ENCODE data around the gene SMARCD2. TPM values are rescaled to one million over a fixed set of nuclear protein-coding genes. Genes with fewer than 3 reads are reported as not detected.

Gene SMARCD2
- total and polyA plus RNA-seq, 2 of the 13 experiments (the other 11 are each of a cell fraction or from before 2014, with no cell fraction given) = 122 to 150 TPM

DNA sequence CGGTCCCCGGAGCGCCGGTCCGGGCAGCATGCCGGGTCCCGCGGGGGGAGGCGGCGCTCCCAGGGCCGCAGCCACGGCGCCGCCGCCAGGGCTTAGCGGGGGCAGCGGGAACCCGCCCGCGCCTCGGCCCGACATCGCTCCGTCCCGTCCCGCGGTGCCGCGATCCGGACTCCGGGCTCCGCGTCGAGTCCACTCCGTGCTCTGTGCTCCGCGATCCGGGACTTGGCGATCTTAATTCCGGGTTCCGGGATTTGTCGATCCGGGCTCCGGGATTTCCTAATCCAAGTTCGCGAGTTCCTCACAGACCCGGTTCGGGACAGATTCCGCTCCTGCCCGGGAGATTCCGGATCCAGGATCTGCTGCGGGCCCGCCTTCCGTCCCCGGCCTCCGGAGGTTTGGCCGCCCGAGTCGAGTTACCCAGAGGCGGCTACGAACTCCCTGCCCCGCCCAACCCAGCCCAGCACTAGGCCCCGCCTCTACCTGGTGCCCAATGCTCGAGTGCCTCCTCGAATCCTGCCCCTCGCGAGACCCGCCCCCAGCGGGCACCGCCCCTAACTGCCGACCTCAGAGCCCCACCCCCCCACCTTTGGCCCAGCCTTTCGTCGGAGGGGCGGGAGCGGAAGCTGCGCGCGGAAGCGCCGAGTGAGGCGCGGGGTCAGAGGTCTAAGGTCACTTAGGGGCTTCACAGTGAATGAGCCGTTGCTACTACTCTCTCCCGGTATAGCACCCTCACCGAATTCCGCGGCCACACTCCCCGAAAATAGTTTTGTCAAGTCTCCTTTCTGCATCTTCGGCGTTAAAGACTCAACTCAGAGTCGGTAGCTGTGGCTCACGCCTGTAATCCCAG, at the start of gene SMARCD2 (continued):
- TF ChIP-seq, protein P1, sequence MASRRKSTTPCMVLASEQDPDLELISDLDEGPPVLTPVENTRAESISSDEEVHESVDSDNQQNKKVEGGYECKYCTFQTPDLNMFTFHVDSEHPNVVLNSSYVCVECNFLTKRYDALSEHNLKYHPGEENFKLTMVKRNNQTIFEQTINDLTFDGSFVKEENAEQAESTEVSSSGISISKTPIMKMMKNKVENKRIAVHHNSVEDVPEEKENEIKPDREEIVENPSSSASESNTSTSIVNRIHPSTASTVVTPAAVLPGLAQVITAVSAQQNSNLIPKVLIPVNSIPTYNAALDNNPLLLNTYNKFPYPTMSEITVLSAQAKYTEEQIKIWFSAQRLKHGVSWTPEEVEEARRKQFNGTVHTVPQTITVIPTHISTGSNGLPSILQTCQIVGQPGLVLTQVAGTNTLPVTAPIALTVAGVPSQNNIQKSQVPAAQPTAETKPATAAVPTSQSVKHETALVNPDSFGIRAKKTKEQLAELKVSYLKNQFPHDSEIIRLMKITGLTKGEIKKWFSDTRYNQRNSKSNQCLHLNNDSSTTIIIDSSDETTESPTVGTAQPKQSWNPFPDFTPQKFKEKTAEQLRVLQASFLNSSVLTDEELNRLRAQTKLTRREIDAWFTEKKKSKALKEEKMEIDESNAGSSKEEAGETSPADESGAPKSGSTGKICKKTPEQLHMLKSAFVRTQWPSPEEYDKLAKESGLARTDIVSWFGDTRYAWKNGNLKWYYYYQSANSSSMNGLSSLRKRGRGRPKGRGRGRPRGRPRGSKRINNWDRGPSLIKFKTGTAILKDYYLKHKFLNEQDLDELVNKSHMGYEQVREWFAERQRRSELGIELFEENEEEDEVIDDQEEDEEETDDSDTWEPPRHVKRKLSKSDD (CRISPR knock-in tag; IDR thresholded peaks at IDR 0.05; ENCODE audit: low read depth) = no peak
- no peak; the same call in 1 of the 2 replicates for TF ChIP-seq MEIS1 (CRISPR knock-in tag; IDR thresholded peaks at IDR 0.05; ENCODE audit: borderline replicate concordance)
- TF ChIP-seq NONO (IDR thresholded peaks at IDR 0.05) = no peak
- peak; percentile 98 for TF ChIP-seq NONO (CRISPR knock-in tag; conservative IDR thresholded peaks at IDR 0.05)
- TF ChIP-seq KMT2B (CRISPR knock-in tag; IDR thresholded peaks at IDR 0.05) = peak; percentile 90
- TF ChIP-seq POLR2G (IDR thresholded peaks at IDR 0.05; ENCODE audit: low read depth, low read length) = peak; percentile 88
- TF ChIP-seq GZF1 (CRISPR knock-in tag; IDR thresholded peaks at IDR 0.05) = peak; percentile 76
- TF ChIP-seq HOXD1 (CRISPR knock-in tag; IDR thresholded peaks at IDR 0.05) = peak; percentile 95
- TF ChIP-seq EEA1 (CRISPR knock-in tag; IDR thresholded peaks at IDR 0.05; ENCODE audit: borderline replicate concordance) = peak; percentile 90
- peak; percentile 45 for TF ChIP-seq ZSCAN25 (CRISPR knock-in tag; IDR thresholded peaks at IDR 0.05)
- peak; percentile 98 for TF ChIP-seq ZNF773 (CRISPR knock-in tag; IDR thresholded peaks at IDR 0.05; ENCODE audit: borderline replicate concordance)
- peak; percentile 98 for TF ChIP-seq TARDBP (CRISPR knock-in tag; IDR thresholded peaks at IDR 0.05)
- TF ChIP-seq ZNF431 (CRISPR knock-in tag; IDR thresholded peaks at IDR 0.05; ENCODE audit: borderline replicate concordance, low read depth) = peak; percentile 98
- TF ChIP-seq, protein P2, sequence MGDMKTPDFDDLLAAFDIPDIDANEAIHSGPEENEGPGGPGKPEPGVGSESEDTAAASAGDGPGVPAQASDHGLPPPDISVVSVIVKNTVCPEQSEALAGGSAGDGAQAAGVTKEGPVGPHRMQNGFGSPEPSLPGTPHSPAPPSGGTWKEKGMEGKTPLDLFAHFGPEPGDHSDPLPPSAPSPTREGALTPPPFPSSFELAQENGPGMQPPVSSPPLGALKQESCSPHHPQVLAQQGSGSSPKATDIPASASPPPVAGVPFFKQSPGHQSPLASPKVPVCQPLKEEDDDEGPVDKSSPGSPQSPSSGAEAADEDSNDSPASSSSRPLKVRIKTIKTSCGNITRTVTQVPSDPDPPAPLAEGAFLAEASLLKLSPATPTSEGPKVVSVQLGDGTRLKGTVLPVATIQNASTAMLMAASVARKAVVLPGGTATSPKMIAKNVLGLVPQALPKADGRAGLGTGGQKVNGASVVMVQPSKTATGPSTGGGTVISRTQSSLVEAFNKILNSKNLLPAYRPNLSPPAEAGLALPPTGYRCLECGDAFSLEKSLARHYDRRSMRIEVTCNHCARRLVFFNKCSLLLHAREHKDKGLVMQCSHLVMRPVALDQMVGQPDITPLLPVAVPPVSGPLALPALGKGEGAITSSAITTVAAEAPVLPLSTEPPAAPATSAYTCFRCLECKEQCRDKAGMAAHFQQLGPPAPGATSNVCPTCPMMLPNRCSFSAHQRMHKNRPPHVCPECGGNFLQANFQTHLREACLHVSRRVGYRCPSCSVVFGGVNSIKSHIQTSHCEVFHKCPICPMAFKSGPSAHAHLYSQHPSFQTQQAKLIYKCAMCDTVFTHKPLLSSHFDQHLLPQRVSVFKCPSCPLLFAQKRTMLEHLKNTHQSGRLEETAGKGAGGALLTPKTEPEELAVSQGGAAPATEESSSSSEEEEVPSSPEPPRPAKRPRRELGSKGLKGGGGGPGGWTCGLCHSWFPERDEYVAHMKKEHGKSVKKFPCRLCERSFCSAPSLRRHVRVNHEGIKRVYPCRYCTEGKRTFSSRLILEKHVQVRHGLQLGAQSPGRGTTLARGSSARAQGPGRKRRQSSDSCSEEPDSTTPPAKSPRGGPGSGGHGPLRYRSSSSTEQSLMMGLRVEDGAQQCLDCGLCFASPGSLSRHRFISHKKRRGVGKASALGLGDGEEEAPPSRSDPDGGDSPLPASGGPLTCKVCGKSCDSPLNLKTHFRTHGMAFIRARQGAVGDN (CRISPR knock-in tag; IDR thresholded peaks at IDR 0.05) = peak; percentile 88
- TF ChIP-seq ZNF598 (CRISPR knock-in tag; IDR thresholded peaks at IDR 0.05; ENCODE audit: borderline replicate concordance) = peak; percentile 69; the same call in 1 of the 2 replicates
- TF ChIP-seq, protein P3, sequence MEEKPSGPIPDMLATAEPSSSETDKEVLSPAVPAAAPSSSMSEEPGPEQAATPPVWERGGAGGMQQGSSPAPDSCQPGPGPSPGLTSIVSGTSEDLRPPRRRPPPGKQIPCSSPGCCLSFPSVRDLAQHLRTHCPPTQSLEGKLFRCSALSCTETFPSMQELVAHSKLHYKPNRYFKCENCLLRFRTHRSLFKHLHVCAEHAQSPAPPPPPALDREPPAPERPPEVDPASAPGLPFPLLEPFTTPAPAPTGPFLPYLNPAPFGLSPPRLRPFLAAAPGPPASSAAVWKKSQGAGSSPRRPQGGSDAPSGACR (CRISPR knock-in tag; IDR thresholded peaks at IDR 0.05) = peak; percentile 76; the same call in 1 of the 2 replicates
- TF ChIP-seq MYNN (CRISPR knock-in tag; IDR thresholded peaks at IDR 0.05; ENCODE audit: low read depth) = peak; percentile 94
- peak; percentile 86 for TF ChIP-seq SP5 (CRISPR knock-in tag; IDR thresholded peaks at IDR 0.05; ENCODE audit: borderline replicate concordance, low read depth)
- TF ChIP-seq SIN3B (IDR thresholded peaks at IDR 0.05; ENCODE audit: low read length) = peak; percentile 77
- TF ChIP-seq SPEN (CRISPR knock-in tag; IDR thresholded peaks at IDR 0.05; ENCODE audit: low read depth) = peak; percentile 84
- peak; percentile 89 for TF ChIP-seq ZNF891 (CRISPR knock-in tag; IDR thresholded peaks at IDR 0.05)
- TF ChIP-seq MIXL1 (CRISPR knock-in tag; IDR thresholded peaks at IDR 0.05) = peak; percentile 97
- peak; percentile 88 for TF ChIP-seq ZBTB7B (CRISPR knock-in tag; IDR thresholded peaks at IDR 0.05)
